Subcutaneous adipose tissue (tissue), 4 donors: ENCODE measurements around the gene KIF16B. TPM values are rescaled to one million over a fixed set of nuclear protein-coding genes. Genes with fewer than 3 reads are reported as not detected.

Experiments
- total RNA-seq, 4 donors: library from RNA; depleted of rRNA; stranded (reverse); fragments of >200 nt; gene quantifications; one replicate each; pipeline ENCODE4 v1.1.0, GENCODE V29; 2016
- TF ChIP-seq, protein P1 (sequence below): fragments of 450-650 bp; IDR thresholded peaks from one replicate; pipeline ENCODE4 v1.5.1; 2016; ENCODE audit warnings: low read depth, mild to moderate bottlenecking, control low read depth, antibody characterized with exemption, moderate library complexity

Gene KIF16B
- total RNA-seq, 4 donors from 2014 or later, result 20.0 to 39.1 (median 26.6) TPM

GRCh38 chr20:16280219-16280618 is 293.0 kb downstream of the KIF16B start:
- TF ChIP-seq, protein P1, sequence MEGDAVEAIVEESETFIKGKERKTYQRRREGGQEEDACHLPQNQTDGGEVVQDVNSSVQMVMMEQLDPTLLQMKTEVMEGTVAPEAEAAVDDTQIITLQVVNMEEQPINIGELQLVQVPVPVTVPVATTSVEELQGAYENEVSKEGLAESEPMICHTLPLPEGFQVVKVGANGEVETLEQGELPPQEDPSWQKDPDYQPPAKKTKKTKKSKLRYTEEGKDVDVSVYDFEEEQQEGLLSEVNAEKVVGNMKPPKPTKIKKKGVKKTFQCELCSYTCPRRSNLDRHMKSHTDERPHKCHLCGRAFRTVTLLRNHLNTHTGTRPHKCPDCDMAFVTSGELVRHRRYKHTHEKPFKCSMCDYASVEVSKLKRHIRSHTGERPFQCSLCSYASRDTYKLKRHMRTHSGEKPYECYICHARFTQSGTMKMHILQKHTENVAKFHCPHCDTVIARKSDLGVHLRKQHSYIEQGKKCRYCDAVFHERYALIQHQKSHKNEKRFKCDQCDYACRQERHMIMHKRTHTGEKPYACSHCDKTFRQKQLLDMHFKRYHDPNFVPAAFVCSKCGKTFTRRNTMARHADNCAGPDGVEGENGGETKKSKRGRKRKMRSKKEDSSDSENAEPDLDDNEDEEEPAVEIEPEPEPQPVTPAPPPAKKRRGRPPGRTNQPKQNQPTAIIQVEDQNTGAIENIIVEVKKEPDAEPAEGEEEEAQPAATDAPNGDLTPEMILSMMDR, result no peak

GRCh38 chr20:16279320-16279719 is 293.9 kb downstream of the KIF16B start:
- TF ChIP-seq, protein P1, result no peak

- TF ChIP-seq, protein P1, result no peak
These were observed 299.3 kb downstream of the KIF16B start for GRCh38 chr20:16273812-16274555.

DNA sequence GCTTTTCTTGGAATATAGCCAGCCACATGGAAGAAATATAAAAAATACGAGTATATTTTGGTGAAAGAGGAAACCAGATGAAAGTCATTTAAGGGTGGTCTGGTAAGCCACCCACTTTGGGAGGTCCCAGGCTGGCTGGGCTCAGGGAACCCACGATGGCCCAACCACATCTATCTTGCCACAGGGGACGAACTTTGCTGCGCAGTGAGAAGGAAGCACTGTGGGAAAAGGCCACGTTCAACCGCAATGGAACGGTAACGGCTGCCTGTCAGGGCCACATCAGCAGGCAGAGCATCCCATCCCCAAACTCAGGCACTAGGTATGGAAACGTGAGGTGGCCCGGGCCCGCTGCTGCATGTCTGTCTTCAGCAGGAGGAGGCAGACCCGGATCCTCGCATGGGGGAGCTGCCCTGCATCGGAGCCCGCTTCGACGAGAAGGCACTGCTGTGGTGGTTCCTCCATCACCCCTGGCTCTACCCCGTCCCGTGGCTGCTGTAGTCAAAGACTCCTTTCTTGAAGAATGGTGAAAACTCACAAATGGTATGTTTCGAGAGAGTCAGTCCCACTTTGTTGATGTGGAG is 300.4 kb downstream of the KIF16B start:
- TF ChIP-seq, protein P1, result no peak

- TF ChIP-seq, protein P1, result no peak
These were observed 301.8 kb downstream of the KIF16B start for GRCh38 chr20:16271450-16271849.

DNA sequence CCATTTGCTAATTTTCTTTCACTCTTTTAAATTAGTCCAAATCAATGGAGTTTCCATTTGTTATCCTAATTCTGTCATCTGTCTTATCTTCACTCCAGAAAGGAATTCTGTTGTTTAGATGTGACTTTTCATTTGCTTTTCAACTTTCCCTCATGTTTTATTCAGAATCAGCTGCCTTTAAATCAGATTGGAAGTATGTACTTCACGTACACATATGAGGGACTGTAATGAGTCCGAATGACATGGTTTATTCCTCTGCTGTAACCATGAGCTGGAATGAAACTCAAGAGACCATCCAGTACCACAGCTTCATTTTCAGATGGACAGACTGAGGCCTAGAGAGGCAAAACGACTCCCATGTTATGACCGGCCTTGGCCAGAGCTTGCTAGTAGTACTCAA is 302.3 kb downstream of the KIF16B start:
- TF ChIP-seq, protein P1, result no peak

DNA sequence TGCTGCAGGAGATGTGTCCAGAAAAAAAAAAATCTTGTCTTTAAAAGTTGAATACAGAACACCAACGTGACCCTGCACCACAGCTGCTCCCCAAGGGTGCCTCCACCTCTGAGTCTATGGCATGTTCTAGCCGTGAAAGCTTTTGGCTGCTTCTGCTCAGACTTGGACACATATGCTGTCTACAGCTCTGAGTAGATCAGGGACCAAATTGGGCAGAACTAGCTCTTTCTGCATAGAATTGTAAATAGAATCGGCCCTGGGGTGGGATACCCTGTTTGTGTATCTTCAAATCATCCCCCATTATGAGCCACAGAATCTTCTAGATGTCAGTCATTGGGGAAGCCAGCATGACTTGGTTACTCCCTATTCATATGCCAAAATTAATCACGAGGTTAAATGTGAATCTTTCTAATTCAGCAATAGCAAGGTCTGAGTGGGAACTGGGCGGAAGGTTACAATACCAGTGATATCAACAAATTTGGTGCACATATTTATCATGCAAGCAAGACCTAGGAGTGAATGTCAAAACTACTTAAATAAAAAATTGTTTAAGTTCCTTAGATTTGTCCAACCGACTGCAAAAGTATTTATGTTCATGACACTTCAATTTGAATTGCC is 302.8 kb downstream of the KIF16B start:
- TF ChIP-seq, protein P1, result no peak
